GM12878 (cell line): ENCODE measurements around the gene TEX10. TPM values are rescaled to one million over a fixed set of nuclear protein-coding genes. Genes with fewer than 3 reads are reported as not detected.
A peak's percentile ranks its signal among the peaks of the same experiment; 100 is the strongest.

Experiments used
- BHLHE40 ChIP-seq, 2 experiments: fragments of 450-650 bp in 1 of 2; IDR thresholded peaks; 2 replicates each; pipeline ENCODE4 v1.6.1; 2011 to 2017; ENCODE audit warnings: low read depth in 2 of 2, borderline replicate concordance in 1 of 2, improper control_type of control experiment in 1 of 2, low read length in 1 of 2, mild to moderate bottlenecking in 1 of 2
- FOXK2 ChIP-seq: fragments of 450-650 bp; IDR thresholded peaks from 2 replicates; pipeline ENCODE4 v1.6.1; 2017; ENCODE audit warnings: mild to moderate bottlenecking, moderate library complexity
- HDAC6 ChIP-seq: fragments of 200-600 bp; sonication (generic); IDR thresholded peaks from one replicate; pipeline ENCODE4 v1.8.0; 2017; ENCODE audit warnings: antibody characterized with exemption; ENCODE audit not compliant: unreplicated experiment
- MEF2B ChIP-seq: fragments of 450-650 bp; IDR thresholded peaks from 2 replicates; pipeline ENCODE4 v1.6.1; 2018; ENCODE audit warnings: mild to moderate bottlenecking, moderate library complexity; ENCODE audit not compliant: partially characterized antibody, poor library complexity, severe bottlenecking
- MYC ChIP-seq: IDR thresholded peaks from 2 replicates; pipeline ENCODE4 v1.6.1; 2011; ENCODE audit warnings: mild to moderate bottlenecking, low read length, moderate library complexity, inconsistent platforms; ENCODE audit not compliant: insufficient read depth, insufficient replicate concordance, insufficient read length, severe bottlenecking
- NRF1 ChIP-seq: conservative IDR thresholded peaks from 2 replicates; pipeline ENCODE4 v1.6.1; 2011; ENCODE audit warnings: mild to moderate bottlenecking, low read depth, low read length, improper control_type of control experiment
- polyA plus RNA-seq, 11 experiments: library from polyadenylated mRNA; depleted of rRNA in 4 of 11; unstranded in 6 of 11; stranded (reverse) in 5 of 11; fragments of >200 nt; fragmentation: Nextera tagmentation in 4 of 11; fragmentation: Illumina TruSeq in 1 of 11; extraction: Ambion mirVana in 4 of 11; extraction: Trizol in 1 of 11; gene quantifications; 1 replicate in 1 of 11; 2 replicates in 10 of 11; pipeline versions ENCODE4 v1.2.1 to v1.2.3, GENCODE V29; 2011 to 2016; ENCODE audit warnings: inconsistent platforms in 2 of 11, missing spikeins in 2 of 11, low read depth in 1 of 11
- total RNA-seq, 4 experiments: library from RNA; depleted of rRNA in 3 of 4; stranded (reverse); fragments of >200 nt in 3 of 4; fragmentation: Illumina TruSeq in 1 of 4; extraction: Trizol in 1 of 4; gene quantifications; 2 replicates each; pipeline versions ENCODE4 v1.2.1 to v1.2.3, GENCODE V29; 2013 to 2021
- TF ChIP-seq, protein P1 (sequence below): IDR thresholded peaks from 2 replicates; pipeline ENCODE4 v1.6.1; 2011; ENCODE audit warnings: low read depth, low read length, improper control_type of control experiment, borderline replicate concordance
- TF ChIP-seq, protein P2 (sequence below): IDR thresholded peaks from 2 replicates; pipeline ENCODE4 v1.6.1; 2012; ENCODE audit warnings: improper control_type of control experiment, low read depth, low read length; ENCODE audit not compliant: insufficient replicate concordance
- TF ChIP-seq, protein P3 (sequence below): fragments of 450-650 bp; IDR thresholded peaks from 2 replicates; pipeline ENCODE4 v1.6.1; 2017; ENCODE audit warnings: mild to moderate bottlenecking
- TF ChIP-seq, protein P4 (sequence below): IDR thresholded peaks from 2 replicates; pipeline ENCODE4 v1.6.1; 2012; ENCODE audit warnings: low read length, inconsistent platforms
- TF ChIP-seq, protein P5 (sequence below): fragments of 150-350 bp; IDR thresholded peaks from 2 replicates; pipeline ENCODE4 v1.6.1; 2016; ENCODE audit warnings: low read depth, low read length
- TF ChIP-seq, protein P6 (sequence below): fragments of 450-650 bp; IDR thresholded peaks from 2 replicates; pipeline ENCODE4 v1.6.1; 2017; ENCODE audit warnings: low read depth, mild to moderate bottlenecking, moderate library complexity

TEX10 gene
- total and polyA plus RNA-seq, 10 of the 15 experiments (the other 5 are each of a cell fraction or from before 2014, with no cell fraction given): 17.4 to 46.6 (median 36.2) TPM

DNA sequence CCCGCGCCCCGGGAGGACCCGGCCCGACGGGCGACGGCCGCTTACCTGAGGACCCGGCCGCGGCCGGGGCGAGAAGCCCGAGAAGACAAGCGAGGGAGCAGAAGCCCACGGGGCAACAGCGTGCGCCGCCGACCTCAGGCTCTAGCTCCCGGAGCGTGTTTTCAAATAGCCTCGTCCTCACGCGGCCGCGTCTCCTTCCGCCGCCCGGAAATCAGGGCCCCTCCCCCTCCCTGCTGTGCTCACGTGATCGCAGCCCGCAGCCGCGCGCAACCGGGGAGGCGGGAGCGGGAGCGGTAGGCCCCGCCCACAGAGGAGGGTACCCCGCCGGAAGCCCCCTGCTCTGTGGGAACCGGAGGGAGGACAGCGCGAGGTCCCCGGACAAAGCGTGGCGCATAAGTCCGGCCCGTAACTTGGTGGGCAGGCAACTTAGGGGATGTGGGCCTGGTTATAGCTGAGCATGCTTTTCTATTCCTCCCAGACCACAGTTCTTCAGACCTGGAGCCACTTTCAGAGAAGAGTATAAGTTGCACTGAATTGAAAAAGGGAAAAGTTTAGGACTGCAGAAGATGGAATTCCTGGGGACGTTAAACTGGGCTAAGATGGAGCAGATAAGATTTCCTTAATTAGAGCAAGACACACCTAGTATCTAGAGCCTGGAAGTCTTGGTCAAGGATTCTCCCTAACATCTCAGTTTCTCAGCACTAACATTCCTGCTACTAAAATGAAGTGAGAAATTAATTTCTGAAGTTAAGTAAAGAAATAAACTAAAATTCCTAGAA lies at the start of gene TEX10 (continued):
- TF ChIP-seq, protein P1, sequence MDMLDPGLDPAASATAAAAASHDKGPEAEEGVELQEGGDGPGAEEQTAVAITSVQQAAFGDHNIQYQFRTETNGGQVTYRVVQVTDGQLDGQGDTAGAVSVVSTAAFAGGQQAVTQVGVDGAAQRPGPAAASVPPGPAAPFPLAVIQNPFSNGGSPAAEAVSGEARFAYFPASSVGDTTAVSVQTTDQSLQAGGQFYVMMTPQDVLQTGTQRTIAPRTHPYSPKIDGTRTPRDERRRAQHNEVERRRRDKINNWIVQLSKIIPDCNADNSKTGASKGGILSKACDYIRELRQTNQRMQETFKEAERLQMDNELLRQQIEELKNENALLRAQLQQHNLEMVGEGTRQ: peak; percentile 89
- TF ChIP-seq BHLHE40 (IDR thresholded peaks at IDR 0.05; ENCODE audit: borderline replicate concordance in 1 of 2, low read depth in 2 of 2, low read length in 1 of 2) (peak; percentile 97 to 98), FOXK2 (no peak), HDAC6 (no peak), MYC (no peak), MEF2B (peak; percentile 68), NRF1 (peak; percentile 27; the same call in 1 of the 2 replicates)
- TF ChIP-seq, protein P2, sequence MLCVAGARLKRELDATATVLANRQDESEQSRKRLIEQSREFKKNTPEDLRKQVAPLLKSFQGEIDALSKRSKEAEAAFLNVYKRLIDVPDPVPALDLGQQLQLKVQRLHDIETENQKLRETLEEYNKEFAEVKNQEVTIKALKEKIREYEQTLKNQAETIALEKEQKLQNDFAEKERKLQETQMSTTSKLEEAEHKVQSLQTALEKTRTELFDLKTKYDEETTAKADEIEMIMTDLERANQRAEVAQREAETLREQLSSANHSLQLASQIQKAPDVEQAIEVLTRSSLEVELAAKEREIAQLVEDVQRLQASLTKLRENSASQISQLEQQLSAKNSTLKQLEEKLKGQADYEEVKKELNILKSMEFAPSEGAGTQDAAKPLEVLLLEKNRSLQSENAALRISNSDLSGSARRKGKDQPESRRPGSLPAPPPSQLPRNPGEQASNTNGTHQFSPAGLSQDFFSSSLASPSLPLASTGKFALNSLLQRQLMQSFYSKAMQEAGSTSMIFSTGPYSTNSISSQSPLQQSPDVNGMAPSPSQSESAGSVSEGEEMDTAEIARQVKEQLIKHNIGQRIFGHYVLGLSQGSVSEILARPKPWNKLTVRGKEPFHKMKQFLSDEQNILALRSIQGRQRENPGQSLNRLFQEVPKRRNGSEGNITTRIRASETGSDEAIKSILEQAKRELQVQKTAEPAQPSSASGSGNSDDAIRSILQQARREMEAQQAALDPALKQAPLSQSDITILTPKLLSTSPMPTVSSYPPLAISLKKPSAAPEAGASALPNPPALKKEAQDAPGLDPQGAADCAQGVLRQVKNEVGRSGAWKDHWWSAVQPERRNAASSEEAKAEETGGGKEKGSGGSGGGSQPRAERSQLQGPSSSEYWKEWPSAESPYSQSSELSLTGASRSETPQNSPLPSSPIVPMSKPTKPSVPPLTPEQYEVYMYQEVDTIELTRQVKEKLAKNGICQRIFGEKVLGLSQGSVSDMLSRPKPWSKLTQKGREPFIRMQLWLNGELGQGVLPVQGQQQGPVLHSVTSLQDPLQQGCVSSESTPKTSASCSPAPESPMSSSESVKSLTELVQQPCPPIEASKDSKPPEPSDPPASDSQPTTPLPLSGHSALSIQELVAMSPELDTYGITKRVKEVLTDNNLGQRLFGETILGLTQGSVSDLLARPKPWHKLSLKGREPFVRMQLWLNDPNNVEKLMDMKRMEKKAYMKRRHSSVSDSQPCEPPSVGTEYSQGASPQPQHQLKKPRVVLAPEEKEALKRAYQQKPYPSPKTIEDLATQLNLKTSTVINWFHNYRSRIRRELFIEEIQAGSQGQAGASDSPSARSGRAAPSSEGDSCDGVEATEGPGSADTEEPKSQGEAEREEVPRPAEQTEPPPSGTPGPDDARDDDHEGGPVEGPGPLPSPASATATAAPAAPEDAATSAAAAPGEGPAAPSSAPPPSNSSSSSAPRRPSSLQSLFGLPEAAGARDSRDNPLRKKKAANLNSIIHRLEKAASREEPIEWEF: no peak
- TF ChIP-seq, protein P3, sequence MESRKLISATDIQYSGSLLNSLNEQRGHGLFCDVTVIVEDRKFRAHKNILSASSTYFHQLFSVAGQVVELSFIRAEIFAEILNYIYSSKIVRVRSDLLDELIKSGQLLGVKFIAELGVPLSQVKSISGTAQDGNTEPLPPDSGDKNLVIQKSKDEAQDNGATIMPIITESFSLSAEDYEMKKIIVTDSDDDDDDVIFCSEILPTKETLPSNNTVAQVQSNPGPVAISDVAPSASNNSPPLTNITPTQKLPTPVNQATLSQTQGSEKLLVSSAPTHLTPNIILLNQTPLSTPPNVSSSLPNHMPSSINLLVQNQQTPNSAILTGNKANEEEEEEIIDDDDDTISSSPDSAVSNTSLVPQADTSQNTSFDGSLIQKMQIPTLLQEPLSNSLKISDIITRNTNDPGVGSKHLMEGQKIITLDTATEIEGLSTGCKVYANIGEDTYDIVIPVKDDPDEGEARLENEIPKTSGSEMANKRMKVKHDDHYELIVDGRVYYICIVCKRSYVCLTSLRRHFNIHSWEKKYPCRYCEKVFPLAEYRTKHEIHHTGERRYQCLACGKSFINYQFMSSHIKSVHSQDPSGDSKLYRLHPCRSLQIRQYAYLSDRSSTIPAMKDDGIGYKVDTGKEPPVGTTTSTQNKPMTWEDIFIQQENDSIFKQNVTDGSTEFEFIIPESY: no peak
- TF ChIP-seq, protein P4, sequence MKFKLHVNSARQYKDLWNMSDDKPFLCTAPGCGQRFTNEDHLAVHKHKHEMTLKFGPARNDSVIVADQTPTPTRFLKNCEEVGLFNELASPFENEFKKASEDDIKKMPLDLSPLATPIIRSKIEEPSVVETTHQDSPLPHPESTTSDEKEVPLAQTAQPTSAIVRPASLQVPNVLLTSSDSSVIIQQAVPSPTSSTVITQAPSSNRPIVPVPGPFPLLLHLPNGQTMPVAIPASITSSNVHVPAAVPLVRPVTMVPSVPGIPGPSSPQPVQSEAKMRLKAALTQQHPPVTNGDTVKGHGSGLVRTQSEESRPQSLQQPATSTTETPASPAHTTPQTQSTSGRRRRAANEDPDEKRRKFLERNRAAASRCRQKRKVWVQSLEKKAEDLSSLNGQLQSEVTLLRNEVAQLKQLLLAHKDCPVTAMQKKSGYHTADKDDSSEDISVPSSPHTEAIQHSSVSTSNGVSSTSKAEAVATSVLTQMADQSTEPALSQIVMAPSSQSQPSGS: no peak
- TF ChIP-seq, protein P5, sequence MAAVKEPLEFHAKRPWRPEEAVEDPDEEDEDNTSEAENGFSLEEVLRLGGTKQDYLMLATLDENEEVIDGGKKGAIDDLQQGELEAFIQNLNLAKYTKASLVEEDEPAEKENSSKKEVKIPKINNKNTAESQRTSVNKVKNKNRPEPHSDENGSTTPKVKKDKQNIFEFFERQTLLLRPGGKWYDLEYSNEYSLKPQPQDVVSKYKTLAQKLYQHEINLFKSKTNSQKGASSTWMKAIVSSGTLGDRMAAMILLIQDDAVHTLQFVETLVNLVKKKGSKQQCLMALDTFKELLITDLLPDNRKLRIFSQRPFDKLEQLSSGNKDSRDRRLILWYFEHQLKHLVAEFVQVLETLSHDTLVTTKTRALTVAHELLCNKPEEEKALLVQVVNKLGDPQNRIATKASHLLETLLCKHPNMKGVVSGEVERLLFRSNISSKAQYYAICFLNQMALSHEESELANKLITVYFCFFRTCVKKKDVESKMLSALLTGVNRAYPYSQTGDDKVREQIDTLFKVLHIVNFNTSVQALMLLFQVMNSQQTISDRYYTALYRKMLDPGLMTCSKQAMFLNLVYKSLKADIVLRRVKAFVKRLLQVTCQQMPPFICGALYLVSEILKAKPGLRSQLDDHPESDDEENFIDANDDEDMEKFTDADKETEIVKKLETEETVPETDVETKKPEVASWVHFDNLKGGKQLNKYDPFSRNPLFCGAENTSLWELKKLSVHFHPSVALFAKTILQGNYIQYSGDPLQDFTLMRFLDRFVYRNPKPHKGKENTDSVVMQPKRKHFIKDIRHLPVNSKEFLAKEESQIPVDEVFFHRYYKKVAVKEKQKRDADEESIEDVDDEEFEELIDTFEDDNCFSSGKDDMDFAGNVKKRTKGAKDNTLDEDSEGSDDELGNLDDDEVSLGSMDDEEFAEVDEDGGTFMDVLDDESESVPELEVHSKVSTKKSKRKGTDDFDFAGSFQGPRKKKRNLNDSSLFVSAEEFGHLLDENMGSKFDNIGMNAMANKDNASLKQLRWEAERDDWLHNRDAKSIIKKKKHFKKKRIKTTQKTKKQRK: no peak
- TF ChIP-seq, protein P6, sequence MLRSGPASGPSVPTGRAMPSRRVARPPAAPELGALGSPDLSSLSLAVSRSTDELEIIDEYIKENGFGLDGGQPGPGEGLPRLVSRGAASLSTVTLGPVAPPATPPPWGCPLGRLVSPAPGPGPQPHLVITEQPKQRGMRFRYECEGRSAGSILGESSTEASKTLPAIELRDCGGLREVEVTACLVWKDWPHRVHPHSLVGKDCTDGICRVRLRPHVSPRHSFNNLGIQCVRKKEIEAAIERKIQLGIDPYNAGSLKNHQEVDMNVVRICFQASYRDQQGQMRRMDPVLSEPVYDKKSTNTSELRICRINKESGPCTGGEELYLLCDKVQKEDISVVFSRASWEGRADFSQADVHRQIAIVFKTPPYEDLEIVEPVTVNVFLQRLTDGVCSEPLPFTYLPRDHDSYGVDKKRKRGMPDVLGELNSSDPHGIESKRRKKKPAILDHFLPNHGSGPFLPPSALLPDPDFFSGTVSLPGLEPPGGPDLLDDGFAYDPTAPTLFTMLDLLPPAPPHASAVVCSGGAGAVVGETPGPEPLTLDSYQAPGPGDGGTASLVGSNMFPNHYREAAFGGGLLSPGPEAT: peak; percentile 38
